Transverse colon (tissue), 4 donors: ENCODE measurements around the gene DLGAP1.

Experiments used
- POLR2A ChIP-seq: fragments of 450-650 bp; IDR thresholded peaks from one replicate; pipeline ENCODE4 v1.6.1; 2016; ENCODE audit warnings: antibody characterized with exemption, mild to moderate bottlenecking, moderate library complexity
- POLR2AphosphoS5 ChIP-seq, 3 donors: sonication (generic); formaldehyde crosslinking; IDR thresholded peaks; one replicate each; pipeline ENCODE4 v1.6.1; 2016; ENCODE audit warnings: antibody characterized with exemption in 3 of 3
- TF ChIP-seq, protein P1 (sequence below), 5 experiments: fragments of 200-600 bp in 3 of 5; fragments of 450-650 bp in 2 of 5; sonication (generic) in 3 of 5; IDR thresholded peaks; 1 replicate in 2 of 5; 2 replicates in 3 of 5; pipeline ENCODE4 v1.5.1; 2016 to 2017; ENCODE audit warnings: antibody characterized with exemption in 5 of 5, inconsistent platforms in 3 of 5, mild to moderate bottlenecking in 2 of 5, moderate library complexity in 1 of 5

DNA sequence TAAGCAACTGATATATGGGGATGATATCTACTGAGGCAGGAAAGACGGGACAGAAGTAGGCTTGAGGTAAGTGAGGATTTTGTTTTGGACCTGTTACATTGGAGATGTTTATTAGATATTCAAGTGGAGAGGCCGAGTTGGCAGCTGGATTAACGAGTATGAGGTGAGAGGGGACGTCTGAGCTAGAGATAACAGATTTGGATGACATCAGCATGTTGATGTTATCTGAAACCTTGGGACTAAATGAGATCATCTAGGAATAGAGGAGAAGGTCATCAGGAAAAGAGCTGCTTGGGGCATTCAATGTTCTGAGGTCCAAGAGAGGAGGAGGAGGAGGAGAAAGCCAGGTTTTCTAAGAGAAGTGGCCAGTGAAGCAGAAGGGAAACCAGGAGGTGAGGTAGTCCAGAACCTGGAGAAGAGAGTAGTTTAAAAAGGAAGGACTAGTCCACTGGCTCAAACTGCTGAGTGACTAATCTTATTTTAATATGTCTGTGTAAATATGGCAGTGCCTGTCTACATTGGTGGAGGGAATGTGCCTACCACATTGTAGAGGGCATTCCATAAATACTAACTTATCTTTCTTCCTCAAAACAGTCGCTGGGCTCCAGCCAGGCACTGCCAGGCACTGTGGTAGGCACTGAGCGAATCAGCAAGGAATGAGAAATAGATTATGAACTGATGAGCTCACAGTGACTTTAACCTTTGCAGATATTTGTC is 488.3 kb downstream of the DLGAP1 start:
- TF ChIP-seq, protein P1, sequence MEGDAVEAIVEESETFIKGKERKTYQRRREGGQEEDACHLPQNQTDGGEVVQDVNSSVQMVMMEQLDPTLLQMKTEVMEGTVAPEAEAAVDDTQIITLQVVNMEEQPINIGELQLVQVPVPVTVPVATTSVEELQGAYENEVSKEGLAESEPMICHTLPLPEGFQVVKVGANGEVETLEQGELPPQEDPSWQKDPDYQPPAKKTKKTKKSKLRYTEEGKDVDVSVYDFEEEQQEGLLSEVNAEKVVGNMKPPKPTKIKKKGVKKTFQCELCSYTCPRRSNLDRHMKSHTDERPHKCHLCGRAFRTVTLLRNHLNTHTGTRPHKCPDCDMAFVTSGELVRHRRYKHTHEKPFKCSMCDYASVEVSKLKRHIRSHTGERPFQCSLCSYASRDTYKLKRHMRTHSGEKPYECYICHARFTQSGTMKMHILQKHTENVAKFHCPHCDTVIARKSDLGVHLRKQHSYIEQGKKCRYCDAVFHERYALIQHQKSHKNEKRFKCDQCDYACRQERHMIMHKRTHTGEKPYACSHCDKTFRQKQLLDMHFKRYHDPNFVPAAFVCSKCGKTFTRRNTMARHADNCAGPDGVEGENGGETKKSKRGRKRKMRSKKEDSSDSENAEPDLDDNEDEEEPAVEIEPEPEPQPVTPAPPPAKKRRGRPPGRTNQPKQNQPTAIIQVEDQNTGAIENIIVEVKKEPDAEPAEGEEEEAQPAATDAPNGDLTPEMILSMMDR (IDR thresholded peaks at IDR 0.05), result no peak
- no peak for TF ChIP-seq POLR2AphosphoS5 (IDR thresholded peaks at IDR 0.05)
- TF ChIP-seq POLR2A, result no peak
